H1 (cell line): ENCODE results near the gene PDZRN4. TPM values are rescaled to one million over a fixed set of nuclear protein-coding genes. Genes with fewer than 3 reads are reported as not detected.

ENCODE experiments used
- CTCF ChIA-PET: fragments of 300-600 bp; sonication (Branson Sonifier 250); formaldehyde crosslinking; loops from one replicate; lab custom pipeline; 2021; ENCODE audit not compliant: partially characterized antibody; lab: Charles Lee
- POLR2A ChIA-PET: fragments of 300-600 bp; sonication (Branson Sonifier 250); formaldehyde crosslinking; loops from one replicate; lab custom pipeline; 2021; ENCODE audit warnings: inconsistent platforms; ENCODE audit not compliant: partially characterized antibody; lab: Charles Lee
- DNase-seq, 2 experiments: peaks; one replicate each; pipeline versions ENCODE4 v3.0.0 to v3.0.0-alpha.2; 2010 to 2022; ENCODE audit warnings: low spot score in 2 of 2, low read depth in 1 of 2, mixed read lengths in 1 of 2
- FAIRE-seq: peaks from 2 replicates; lab custom pipeline; 2011; peaks lifted over from hg19 to GRCh38; lab: Jason Lieb, UNC
- H2AFZ ChIP-seq: 2 replicates; pipeline ENCODE4 v1.8.1; 2012; ENCODE audit warnings: low read length, inconsistent platforms
- H2AK5ac ChIP-seq: 2 replicates; pipeline ENCODE4 v1.6.1; 2013; ENCODE audit warnings: low read depth, low read length
- H2BK120ac ChIP-seq: replicated peaks from 2 replicates; pipeline ENCODE3; 2013; ENCODE audit warnings: low read depth, low read length, inconsistent platforms
- H2BK12ac ChIP-seq: 2 replicates; pipeline ENCODE4 v1.6.1; 2013; ENCODE audit warnings: low read depth, low read length
- H2BK15ac ChIP-seq: 2 replicates; pipeline ENCODE4 v1.6.1; 2013; ENCODE audit warnings: low read length
- H2BK20ac ChIP-seq: 2 replicates; pipeline ENCODE4 v1.6.1; 2013; ENCODE audit warnings: low read length
- H2BK5ac ChIP-seq: 2 replicates; pipeline ENCODE4 v1.6.1; 2013; ENCODE audit warnings: low read depth, low read length
- H3K14ac ChIP-seq: 2 replicates; pipeline ENCODE4 v1.6.1; 2013; ENCODE audit warnings: inconsistent platforms; ENCODE audit not compliant: insufficient read length
- H3K18ac ChIP-seq: 2 replicates; pipeline ENCODE4 v1.6.1; 2013; ENCODE audit warnings: low read length; ENCODE audit errors: extremely low read depth
- H3K23ac ChIP-seq: 2 replicates; pipeline ENCODE4 v1.6.1; 2013; ENCODE audit warnings: inconsistent platforms; ENCODE audit not compliant: insufficient read length
- H3K23me2 ChIP-seq: 2 replicates; pipeline ENCODE4 v1.6.1; 2013; ENCODE audit warnings: low read depth, low read length
- H3K27ac ChIP-seq: 2 replicates; pipeline ENCODE4 v1.6.1; 2011; ENCODE audit warnings: low read depth, low read length, inconsistent platforms
- H3K27me3 ChIP-seq, 4 experiments: replicated peaks in 1 of 4; 1 replicate in 1 of 4; 2 replicates in 3 of 4; pipeline versions ENCODE4 v1.6.1 to v1.8.1; 2011 to 2013; ENCODE audit warnings: low read length in 3 of 4, mild to moderate bottlenecking in 3 of 4, inconsistent platforms in 2 of 4, mixed read lengths in 2 of 4, moderate library complexity in 1 of 4; ENCODE audit not compliant: control insufficient read depth in 3 of 4, insufficient read depth in 3 of 4; ENCODE audit errors: extremely low read depth in 1 of 4
- H3K36me3 ChIP-seq, 4 experiments: 2 replicates each; pipeline versions ENCODE4 v1.6.1 to v1.8.1; 2011 to 2013; ENCODE audit warnings: mild to moderate bottlenecking in 4 of 4, low read length in 3 of 4, moderate library complexity in 2 of 4, control low read depth in 1 of 4, inconsistent platforms in 1 of 4; ENCODE audit not compliant: insufficient read depth in 4 of 4, control insufficient read depth in 2 of 4
- H3K4ac ChIP-seq: replicated peaks from 2 replicates; pipeline ENCODE3; 2013; ENCODE audit warnings: low read length, low read depth, mixed read lengths, inconsistent platforms; ENCODE audit not compliant: insufficient read length
- H3K4me1 ChIP-seq, 4 experiments: replicated peaks in 1 of 4; 1 replicate in 1 of 4; 2 replicates in 3 of 4; pipeline versions ENCODE4 v1.6.1 to v1.8.1; 2011 to 2013; ENCODE audit warnings: low read length in 3 of 4, inconsistent platforms in 2 of 4, mixed read lengths in 1 of 4; ENCODE audit not compliant: insufficient read depth in 4 of 4, control insufficient read depth in 3 of 4
- H3K4me2 ChIP-seq, 2 experiments: 2 replicates each; pipeline versions ENCODE4 v1.6.1 to v1.8.1; 2011 to 2013; ENCODE audit warnings: low read depth in 2 of 2, low read length in 2 of 2, control low read depth in 1 of 2, inconsistent platforms in 1 of 2, mild to moderate bottlenecking in 1 of 2; ENCODE audit not compliant: insufficient read depth in 1 of 2
- H3K4me3 ChIP-seq, 4 experiments: fragments of 200-600, 300-600 bp in 1 of 4; sonication (generic), shearing (Covaris generic), sonication (Bioruptor Twin) in 1 of 4; 2 replicates each; pipeline versions ENCODE4 v1.5.1 to v1.8.1; 2011 to 2016; ENCODE audit warnings: low read length in 4 of 4, low read depth in 3 of 4, control low read depth in 2 of 4, inconsistent platforms in 2 of 4, mild to moderate bottlenecking in 2 of 4, mixed read lengths in 1 of 4, moderate library complexity in 1 of 4; ENCODE audit not compliant: insufficient read depth in 2 of 4; ENCODE audit errors: extremely low read depth in 1 of 4
- H3K56ac ChIP-seq: replicated peaks from 2 replicates; pipeline ENCODE3; 2013; ENCODE audit warnings: low read depth, mild to moderate bottlenecking, mixed read lengths, low read length, inconsistent platforms; ENCODE audit not compliant: insufficient read length
- H3K79me1 ChIP-seq: 2 replicates; pipeline ENCODE4 v1.6.1; 2013; ENCODE audit warnings: low read depth, low read length, control low read depth
- H3K79me2 ChIP-seq, 2 experiments: 2 replicates each; pipeline versions ENCODE4 v1.6.1 to v1.8.1; 2012 to 2013; ENCODE audit warnings: low read length in 2 of 2, mild to moderate bottlenecking in 2 of 2, inconsistent platforms in 1 of 2; ENCODE audit not compliant: insufficient read depth in 2 of 2, control insufficient read depth in 1 of 2
- H3K9ac ChIP-seq, 4 experiments: replicated peaks in 1 of 4; 1 replicate in 1 of 4; 2 replicates in 3 of 4; pipeline versions ENCODE4 v1.6.1 to v1.8.1; 2011 to 2013; ENCODE audit warnings: low read depth in 3 of 4, low read length in 3 of 4, control low read depth in 2 of 4, mild to moderate bottlenecking in 2 of 4, moderate library complexity in 2 of 4, inconsistent platforms in 1 of 4; ENCODE audit errors: extremely low read depth in 1 of 4
- H3K9me3 ChIP-seq, 2 experiments: 2 replicates each; pipeline versions ENCODE4 v1.6.1 to v1.8.1; 2012 to 2013; ENCODE audit warnings: mild to moderate bottlenecking in 2 of 2, moderate library complexity in 2 of 2, control low read depth in 1 of 2, inconsistent platforms in 1 of 2, low read depth in 1 of 2, low read length in 1 of 2, mixed read lengths in 1 of 2; ENCODE audit not compliant: insufficient read depth in 2 of 2
- H4K20me1 ChIP-seq, 2 experiments: replicated peaks in 1 of 2; 2 replicates each; pipeline versions ENCODE3 to v1.8.1; 2011 to 2013; ENCODE audit warnings: inconsistent platforms in 2 of 2, low read length in 2 of 2, mild to moderate bottlenecking in 1 of 2; ENCODE audit not compliant: insufficient read depth in 2 of 2, control insufficient read depth in 1 of 2
- H4K5ac ChIP-seq: 2 replicates; pipeline ENCODE4 v1.6.1; 2013; ENCODE audit warnings: low read length, low read depth, mixed read lengths, inconsistent platforms; ENCODE audit not compliant: insufficient read length
- H4K8ac ChIP-seq: 2 replicates; pipeline ENCODE4 v1.8.0; 2013; ENCODE audit warnings: mild to moderate bottlenecking, moderate library complexity, low read length, inconsistent platforms; ENCODE audit not compliant: insufficient read depth; ENCODE audit errors: extremely low read depth
- H4K91ac ChIP-seq: replicated peaks from 2 replicates; pipeline ENCODE3; 2013; ENCODE audit warnings: low read length, mixed read lengths, inconsistent platforms; ENCODE audit not compliant: insufficient read length
- BACH1 ChIP-seq: IDR thresholded peaks from 2 replicates; pipeline ENCODE4 v1.6.1; 2012; ENCODE audit warnings: low read length, improper control_type of control experiment
- BCL11A ChIP-seq, 2 experiments: IDR thresholded peaks; one replicate each; pipeline ENCODE4 v1.6.1; 2011; ENCODE audit warnings: low read depth in 2 of 2, low read length in 2 of 2, mild to moderate bottlenecking in 2 of 2
- CEBPB ChIP-seq: IDR thresholded peaks from 2 replicates; pipeline ENCODE4 v1.6.1; 2012; ENCODE audit warnings: low read depth, low read length
- EP300 ChIP-seq, 2 experiments: IDR thresholded peaks; 1 replicate in 1 of 2; 2 replicates in 1 of 2; pipeline ENCODE4 v1.6.1; 2011 to 2012; ENCODE audit warnings: low read depth in 2 of 2, low read length in 2 of 2, mild to moderate bottlenecking in 2 of 2, borderline replicate concordance in 1 of 2, inconsistent platforms in 1 of 2, moderate library complexity in 1 of 2
- RFX5 ChIP-seq: IDR thresholded peaks from 2 replicates; pipeline ENCODE4 v1.6.1; 2011; ENCODE audit warnings: low read depth, low read length, improper control_type of control experiment, borderline replicate concordance
- SIN3A ChIP-seq, 2 experiments: IDR thresholded peaks in 1 of 2; conservative IDR thresholded peaks in 1 of 2; 2 replicates each; pipeline ENCODE4 v1.6.1; 2011 to 2012; ENCODE audit warnings: low read length in 2 of 2, improper control_type of control experiment in 1 of 2, low read depth in 1 of 2, mild to moderate bottlenecking in 1 of 2
- SP1 ChIP-seq: IDR thresholded peaks from 2 replicates; pipeline ENCODE4 v1.6.1; 2011; ENCODE audit warnings: low read depth, low read length
- SP2 ChIP-seq: IDR thresholded peaks from 2 replicates; pipeline ENCODE4 v1.6.1; 2012; ENCODE audit warnings: mild to moderate bottlenecking, low read length, inconsistent platforms
- SP4 ChIP-seq: IDR thresholded peaks from 2 replicates; pipeline ENCODE4 v1.6.1; 2012; ENCODE audit warnings: low read length, inconsistent platforms
- TAF1 ChIP-seq: IDR thresholded peaks from 2 replicates; pipeline ENCODE4 v1.6.1; 2011; ENCODE audit warnings: mild to moderate bottlenecking, low read depth, low read length
- TAF7 ChIP-seq: optimal IDR thresholded peaks from 2 replicates; pipeline ENCODE3; 2011; ENCODE audit warnings: low read depth, mild to moderate bottlenecking, inconsistent platforms, low read length, moderate library complexity, borderline replicate concordance
- WGBS, 2 experiments: shearing (Covaris generic) in 1 of 2; methylation state at CpG; one replicate each; pipeline versions ENCODE4 v1.1.6 to v1.1.7; 2013 to 2015; ENCODE audit warnings: low lambda C conversion rate in 2 of 2, mixed read lengths in 2 of 2, inconsistent platforms in 1 of 2, low coverage in 1 of 2, missing lambda C conversion rate in 1 of 2; ENCODE audit not compliant: insufficient replicate concordance in 2 of 2, insufficient coverage in 1 of 2, insufficient read length in 1 of 2; ENCODE audit errors: extremely low coverage in 1 of 2, missing lambda C conversion rate in 1 of 2; 5-methylcytosine and 5-hydroxymethylcytosine counted together
- polyA plus RNA-seq, 7 experiments: library from polyadenylated mRNA; depleted of rRNA in 3 of 7; stranded (reverse) in 5 of 7; unstranded in 2 of 7; fragments of >200 nt in 5 of 7; fragments of 200-250 nt in 2 of 7; gene quantifications; 1 replicate in 5 of 7; 2 replicates in 1 of 7; 4 replicates in 1 of 7; pipeline versions ENCODE4 v1.2.1 to v1.2.3, GENCODE V29; 2011 to 2013; ENCODE audit warnings: missing spikeins in 2 of 7, mixed read lengths in 2 of 7
- total RNA-seq: library from RNA; stranded (reverse); fragmentation: NEBNext Ultra II Directional; extraction: Animal tissue kit (Norgen Biotek cat#: 25700); gene quantifications from 2 replicates; pipeline ENCODE4 v1.2.1, GENCODE V29; 2021
- TF ChIP-seq, protein P1 (sequence below): IDR thresholded peaks from 2 replicates; pipeline ENCODE4 v1.6.1; 2012; ENCODE audit warnings: inconsistent platforms

PDZRN4 gene
- total and polyA plus RNA-seq, 2 of the 8 experiments (the other 6 are each of a cell fraction or from before 2014, with no cell fraction given) = not detected

DNA sequence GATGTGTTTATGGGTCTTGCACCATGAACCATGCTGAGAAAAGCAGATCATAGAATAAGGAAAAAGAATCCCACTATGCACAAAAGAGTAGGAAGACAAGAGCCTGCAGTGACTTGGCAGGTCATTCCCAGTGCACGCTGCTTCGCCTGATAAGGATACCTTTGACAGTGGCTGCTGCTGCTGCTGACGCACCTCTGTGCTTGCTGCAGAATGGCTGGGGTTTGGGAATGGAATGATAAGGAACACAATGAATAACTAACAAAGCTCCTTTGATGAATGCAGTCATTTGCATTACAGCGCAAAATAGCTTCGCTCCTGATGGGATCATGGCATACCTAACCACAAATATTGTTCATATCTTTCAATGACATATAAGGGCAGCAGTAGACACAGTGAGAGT is 278.7 kb downstream of the PDZRN4 start:
- Histone ChIP-seq H3K14ac (no peak overlapping the region), H2BK120ac (no peak overlapping the region), H3K79me1 (no peaks in the 10 kb centered on the region), H3K23ac (no peak overlapping the region), H3K4ac (no peak overlapping the region), H3K36me3 (no peaks in the 10 kb centered on the region), H4K8ac (no peak overlapping the region), H2AFZ (no peak overlapping the region), H3K79me2 (no peaks in the 10 kb centered on the region), H3K9me3 (no peaks in the 10 kb centered on the region), H2BK5ac (no peak overlapping the region), H3K4me2 (no peak overlapping the region; a peak in 1 of 4 replicates), H4K20me1 (no peaks in the 10 kb centered on the region), H2BK20ac (no peak overlapping the region), H3K23me2 (no peaks in the 10 kb centered on the region), H4K5ac (no peak overlapping the region), H3K56ac (no peak overlapping the region), H3K27ac (no peak overlapping the region), H2AK5ac (no peak overlapping the region), H4K91ac (no peak overlapping the region), H2BK12ac (no peak overlapping the region), H3K4me3 (no peak overlapping the region), H3K9ac (no peak overlapping the region), H3K27me3 (no peaks in the 10 kb centered on the region), H3K18ac (no peak overlapping the region), H3K4me1 (peaks cover 0 to 7% (median 1%) of the 10 kb centered on the region in 4 experiments; a peak in 3 of 7 replicates), H2BK15ac (no peak overlapping the region)
- TF ChIP-seq SP2 (no peak), EP300 (IDR thresholded peaks at IDR 0.05; ENCODE audit: borderline replicate concordance in 1 of 2, low read depth in 2 of 2, low read length in 2 of 2) (no peak), CEBPB (no peak), RFX5 (no peak), BACH1 (no peak), TAF1 (no peak), SIN3A (conservative IDR thresholded peaks at IDR 0.05 in 1 of 2, IDR thresholded peaks at IDR 0.05 in 1 of 2; ENCODE audit: low read depth in 1 of 2, low read length in 2 of 2) (no peak), SP1 (no peak), SP4 (no peak), BCL11A (IDR thresholded peaks at IDR 0.05; ENCODE audit: low read depth in 2 of 2, low read length in 2 of 2) (no peak), TAF7 (no peak)
- TF ChIP-seq, protein P1, sequence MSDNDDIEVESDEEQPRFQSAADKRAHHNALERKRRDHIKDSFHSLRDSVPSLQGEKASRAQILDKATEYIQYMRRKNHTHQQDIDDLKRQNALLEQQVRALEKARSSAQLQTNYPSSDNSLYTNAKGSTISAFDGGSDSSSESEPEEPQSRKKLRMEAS = no peak
- WGBS, 2 experiments = 44% methylated on average over 5 of the region's 5 CpGs; no CpG with 5 or more reads in 1 of the 2 experiments
- ChIA-PET CTCF (interaction anchor here (0.7 kb wide), 1 partner anchor 26 kb away, joined by 3 read pairs; no protein-coding TSS in a partner anchor), POLR2A (no interaction called here)
- DNase-seq (no peak), FAIRE-seq (no peak)
